B cell (primary cell): ENCODE measurements around the gene GBP4. TPM values are rescaled to one million over a fixed set of nuclear protein-coding genes. Genes with fewer than 3 reads are reported as not detected.

ENCODE experiments used
- ATAC-seq: fragments of 200-7000 bp; cut with Tn5 transposase; one replicate; pipeline ENCODE4 v1.10.0; 2021; ENCODE audit warnings: low read depth, mild to moderate bottlenecking, moderate number of reproducible peaks, moderate library complexity
- CTCF ChIA-PET: fragments of 350-600 bp; sonication (Branson Sonifier 250); formaldehyde crosslinking; loops from one replicate; lab custom pipeline; 2021; ENCODE audit warnings: antibody characterized with exemption, inconsistent platforms; lab: Charles Lee
- POLR2A ChIA-PET: fragments of 350-600 bp; sonication (Branson Sonifier 250); formaldehyde crosslinking; loops from one replicate; lab custom pipeline; 2021; ENCODE audit warnings: antibody characterized with exemption; lab: Charles Lee
- DNase-seq: peaks from one replicate; pipeline ENCODE4 v3.0.0; 2013
- H2AFZ ChIP-seq: 2 replicates; pipeline ENCODE4 v1.6.1; 2012; ENCODE audit warnings: mild to moderate bottlenecking, low read depth, low read length; ENCODE audit not compliant: insufficient read depth, poor library complexity, severe bottlenecking
- H3K27ac ChIP-seq, 2 donors: 1 replicate in 1 of 2; 2 replicates in 1 of 2; pipeline ENCODE4 v1.5.1; 2012 to 2013; ENCODE audit warnings: low read length in 2 of 2, mild to moderate bottlenecking in 2 of 2, moderate library complexity in 1 of 2
- H3K27me3 ChIP-seq, 4 experiments: fragments of 200-600 bp in 1 of 4; sonication (generic) in 1 of 4; replicated peaks in 1 of 4; 1 replicate in 2 of 4; 2 replicates in 2 of 4; pipeline versions ENCODE4 v1.6.1 to v1.7.0; 2013 to 2016; ENCODE audit warnings: low read length in 3 of 4, mild to moderate bottlenecking in 2 of 4, mixed read lengths in 1 of 4, moderate library complexity in 1 of 4; ENCODE audit not compliant: insufficient read depth in 4 of 4, control insufficient read depth in 3 of 4; ENCODE audit errors: control extremely low read depth in 1 of 4
- H3K36me3 ChIP-seq, 2 experiments: replicated peaks in 1 of 2; 1 replicate in 1 of 2; 2 replicates in 1 of 2; pipeline versions ENCODE4 v1.6.1 to v1.7.1; 2013; ENCODE audit warnings: low read length in 1 of 2; ENCODE audit not compliant: insufficient read depth in 2 of 2, control insufficient read depth in 1 of 2; ENCODE audit errors: control extremely low read depth in 1 of 2, extremely low read depth in 1 of 2
- H3K4me1 ChIP-seq, 2 donors: fragments of 200-600 bp in 1 of 2; sonication (generic) in 1 of 2; 1 replicate in 1 of 2; 2 replicates in 1 of 2; pipeline versions ENCODE4 v1.5.1 to v1.6.1; 2013 to 2017; ENCODE audit warnings: low read length in 2 of 2; ENCODE audit not compliant: control insufficient read depth in 2 of 2, insufficient read depth in 2 of 2
- H3K4me2 ChIP-seq: replicated peaks from 2 replicates; pipeline ENCODE3; 2012; ENCODE audit warnings: mild to moderate bottlenecking, low read depth, low read length; ENCODE audit not compliant: poor library complexity, severe bottlenecking
- H3K4me3 ChIP-seq, 5 experiments: fragments of 200-600 bp in 1 of 5; sonication (generic) in 1 of 5; 1 replicate in 3 of 5; 2 replicates in 2 of 5; pipeline versions ENCODE4 v1.5.1 to v1.7.0; 2011 to 2016; ENCODE audit warnings: low read length in 4 of 5, mild to moderate bottlenecking in 4 of 5, low read depth in 2 of 5, control low read depth in 1 of 5, moderate library complexity in 1 of 5; ENCODE audit not compliant: insufficient read depth in 1 of 5; ENCODE audit errors: control extremely low read depth in 1 of 5, extremely low read depth in 1 of 5
- H3K79me2 ChIP-seq: fragments of 200-600 bp; sonication (generic); one replicate; pipeline ENCODE4 v1.6.0; 2016; ENCODE audit warnings: low read length; ENCODE audit not compliant: control insufficient read depth, insufficient read depth
- H3K9ac ChIP-seq: fragments of 200-600 bp; sonication (generic); 2 replicates; pipeline ENCODE4 v1.6.1; 2017; ENCODE audit warnings: mild to moderate bottlenecking, low read length, moderate library complexity
- H3K9me3 ChIP-seq, 3 donors: one replicate each; pipeline versions ENCODE4 v1.6.1 to v1.7.1; 2013; ENCODE audit warnings: low read length in 2 of 3; ENCODE audit not compliant: control insufficient read depth in 2 of 3, insufficient read depth in 1 of 3; ENCODE audit errors: control extremely low read depth in 1 of 3
- H4K20me1 ChIP-seq: 2 replicates; pipeline ENCODE4 v1.6.0; 2012; ENCODE audit warnings: mild to moderate bottlenecking, low read length; ENCODE audit not compliant: insufficient read depth, control insufficient read depth, poor library complexity, severe bottlenecking
- H3K27ac Mint-ChIP-seq: one replicate; pipeline ENCODE4 v1.8.0; 2021; ENCODE audit warnings: mixed read lengths
- H3K27me3 Mint-ChIP-seq: one replicate; pipeline ENCODE4 v1.8.0; 2021; ENCODE audit warnings: mixed read lengths
- H3K4me1 Mint-ChIP-seq: one replicate; pipeline ENCODE4 v1.8.0; 2021; ENCODE audit warnings: mixed read lengths
- H3K4me3 Mint-ChIP-seq: one replicate; pipeline ENCODE4 v1.8.0; 2021; ENCODE audit warnings: mixed read lengths
- H3K9me3 Mint-ChIP-seq: one replicate; pipeline ENCODE4 v1.8.0; 2022; ENCODE audit warnings: mixed read lengths; ENCODE audit not compliant: insufficient read depth
- EZH2 ChIP-seq: IDR thresholded peaks from 2 replicates; pipeline ENCODE4 v1.6.1; 2012; ENCODE audit warnings: borderline replicate concordance, low read depth, mild to moderate bottlenecking, moderate library complexity, low read length; ENCODE audit not compliant: insufficient read depth, poor library complexity, severe bottlenecking
- WGBS: methylation state at CpG from one replicate; pipeline ENCODE4 v1.1.5; 2013; ENCODE audit warnings: missing lambda C conversion rate; ENCODE audit not compliant: insufficient coverage; 5-methylcytosine and 5-hydroxymethylcytosine counted together
- intact Hi-C: fragments of 100-400 bp; cut with micrococcal nuclease; formaldehyde crosslinking; loops from one replicate; pipeline ENCODE4 v1.10.0; 2022
- polyA plus RNA-seq: library from polyadenylated mRNA; depleted of rRNA; stranded (reverse); fragments of >200 nt; gene quantifications from 2 replicates; pipeline ENCODE4 v1.2.3, GENCODE V29; 2012
- total RNA-seq, 2 donors: library from RNA; stranded (reverse); fragments of 120-200 nt in 1 of 2; gene quantifications; 1 replicate in 1 of 2; 2 replicates in 1 of 2; pipeline versions ENCODE4 v1.2.3 to v1.2.4, GENCODE V29; 2013 to 2022
- TF ChIP-seq, protein P1 (sequence below): fragments of 200-600 bp; IDR thresholded peaks from one replicate; pipeline ENCODE4 v1.8.0; 2022; ENCODE audit warnings: antibody characterized with exemption, mild to moderate bottlenecking

GBP4 gene
- total and polyA plus RNA-seq, 2 donors (not counting 1 experiment from before 2014, with no cell fraction given): 12.4 to 43.9 TPM

DNA sequence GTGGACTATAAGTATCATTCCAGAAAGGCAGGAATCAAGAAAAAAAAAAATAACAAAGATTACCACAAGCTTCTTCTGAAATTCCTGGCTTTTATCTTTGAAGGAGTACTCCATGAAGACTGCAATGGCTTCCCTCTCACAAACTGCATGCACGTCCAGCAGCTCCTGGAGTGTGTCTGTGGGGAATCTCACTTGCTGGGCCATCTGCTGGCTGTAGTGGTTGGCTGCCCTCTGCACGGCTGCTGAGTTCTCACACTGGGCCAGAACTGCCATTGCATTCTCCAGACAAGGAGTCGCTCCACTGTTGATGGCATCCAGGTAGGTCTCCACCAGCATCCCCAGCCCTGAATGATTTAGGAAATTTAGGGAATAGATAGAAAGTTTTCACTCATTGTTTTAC is 49.5 kb downstream of the GBP4 start:
- WGBS: 88% methylated on average over 2 of the region's 3 CpGs
- no peak overlapping the region for H3K4me3 Mint-ChIP-seq
- H3K79me2 ChIP-seq: no peaks in the 10 kb centered on the region
- H3K4me1 ChIP-seq: no peaks in the 10 kb centered on the region
- ATAC-seq (no peak), DNase-seq (no peak)
- no peaks in the 10 kb centered on the region for H4K20me1 ChIP-seq
- H3K27ac Mint-ChIP-seq: no peak overlapping the region
- H3K27me3 Mint-ChIP-seq: peaks cover 23% of the 10 kb centered on the region
- no peak overlapping the region for H3K27ac ChIP-seq
- no peaks in the 10 kb centered on the region for H3K9me3 Mint-ChIP-seq
- no peak overlapping the region for H2AFZ ChIP-seq
- H3K4me1 Mint-ChIP-seq: no peaks in the 10 kb centered on the region
- intact Hi-C loops: no loop called here
- H3K36me3 ChIP-seq: no peaks in the 10 kb centered on the region
- no peak overlapping the region for H3K9ac ChIP-seq
- TF ChIP-seq EZH2: no peak
- TF ChIP-seq, protein P1, sequence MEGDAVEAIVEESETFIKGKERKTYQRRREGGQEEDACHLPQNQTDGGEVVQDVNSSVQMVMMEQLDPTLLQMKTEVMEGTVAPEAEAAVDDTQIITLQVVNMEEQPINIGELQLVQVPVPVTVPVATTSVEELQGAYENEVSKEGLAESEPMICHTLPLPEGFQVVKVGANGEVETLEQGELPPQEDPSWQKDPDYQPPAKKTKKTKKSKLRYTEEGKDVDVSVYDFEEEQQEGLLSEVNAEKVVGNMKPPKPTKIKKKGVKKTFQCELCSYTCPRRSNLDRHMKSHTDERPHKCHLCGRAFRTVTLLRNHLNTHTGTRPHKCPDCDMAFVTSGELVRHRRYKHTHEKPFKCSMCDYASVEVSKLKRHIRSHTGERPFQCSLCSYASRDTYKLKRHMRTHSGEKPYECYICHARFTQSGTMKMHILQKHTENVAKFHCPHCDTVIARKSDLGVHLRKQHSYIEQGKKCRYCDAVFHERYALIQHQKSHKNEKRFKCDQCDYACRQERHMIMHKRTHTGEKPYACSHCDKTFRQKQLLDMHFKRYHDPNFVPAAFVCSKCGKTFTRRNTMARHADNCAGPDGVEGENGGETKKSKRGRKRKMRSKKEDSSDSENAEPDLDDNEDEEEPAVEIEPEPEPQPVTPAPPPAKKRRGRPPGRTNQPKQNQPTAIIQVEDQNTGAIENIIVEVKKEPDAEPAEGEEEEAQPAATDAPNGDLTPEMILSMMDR: no peak
- no peak overlapping the region for H3K4me2 ChIP-seq
- no peaks in the 10 kb centered on the region for H3K9me3 ChIP-seq
- no peak overlapping the region for H3K4me3 ChIP-seq
- no peaks in the 10 kb centered on the region for H3K27me3 ChIP-seq
- CTCF ChIA-PET: no interaction called here
- POLR2A ChIA-PET: no interaction called here

DNA sequence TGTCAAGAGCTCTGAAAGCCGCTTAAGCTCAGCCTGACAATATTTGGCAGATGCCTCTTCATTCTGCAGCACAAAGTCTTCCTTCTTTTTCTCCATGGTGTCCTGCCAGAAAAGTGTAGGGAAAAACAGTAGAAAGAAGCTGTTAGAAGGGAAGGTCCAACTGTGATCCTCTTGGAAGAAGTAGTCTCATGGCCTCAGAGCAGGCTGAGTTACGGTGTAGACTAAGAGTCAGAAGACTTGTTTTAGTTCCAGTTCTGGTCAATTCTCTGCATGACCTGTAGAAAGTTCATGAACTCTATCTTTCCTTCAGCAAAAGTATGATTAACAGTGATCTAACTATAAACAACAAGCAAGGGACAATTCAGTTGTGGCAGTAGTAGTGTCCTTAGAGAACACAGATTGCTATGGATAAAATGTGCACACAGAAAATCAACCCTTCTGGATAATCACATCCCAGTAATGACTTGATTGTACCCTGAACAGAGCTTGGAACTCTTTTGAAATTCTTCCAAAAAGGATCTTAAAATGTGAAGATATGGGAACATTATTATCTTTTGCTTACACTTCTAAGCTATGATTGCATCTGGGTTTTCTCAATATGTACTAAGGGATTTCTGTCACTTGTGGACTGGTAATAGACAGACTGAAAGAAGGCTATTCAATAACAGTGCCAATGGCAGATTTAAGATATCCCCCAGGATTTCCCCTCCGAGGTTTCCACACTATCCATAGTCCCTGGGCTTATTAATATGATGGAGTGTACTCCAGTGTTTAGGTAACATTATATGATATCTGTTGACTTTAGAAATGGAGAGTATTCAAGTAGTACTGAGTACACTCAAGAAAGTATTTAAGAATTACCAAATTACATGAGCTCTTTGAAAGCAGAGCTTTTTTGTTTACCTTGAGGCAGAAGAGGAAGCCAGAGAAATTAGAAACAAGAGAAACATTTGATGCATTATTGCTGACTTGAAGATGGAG is 50.8 kb downstream of the GBP4 start:
- no peak overlapping the region for H2AFZ ChIP-seq
- H3K4me1 Mint-ChIP-seq: no peaks in the 10 kb centered on the region
- H3K4me2 ChIP-seq: no peak overlapping the region
- H3K27me3 ChIP-seq: no peaks in the 10 kb centered on the region
- CTCF ChIA-PET: no interaction called here
- H4K20me1 ChIP-seq: no peaks in the 10 kb centered on the region
- DNase-seq: no peak
- no peak for ATAC-seq
- TF ChIP-seq EZH2: no peak
- TF ChIP-seq, protein P1: no peak
- peaks cover 23% of the 10 kb centered on the region for H3K27me3 Mint-ChIP-seq
- H3K27ac ChIP-seq: no peak overlapping the region
- POLR2A ChIA-PET: no interaction called here
- H3K36me3 ChIP-seq: no peaks in the 10 kb centered on the region
- H3K27ac Mint-ChIP-seq: no peak overlapping the region
- no peaks in the 10 kb centered on the region for H3K9me3 ChIP-seq
- H3K9ac ChIP-seq: no peak overlapping the region
- intact Hi-C loops: no loop called here
- H3K4me3 ChIP-seq: no peak overlapping the region
- no peaks in the 10 kb centered on the region for H3K4me1 ChIP-seq
- H3K9me3 Mint-ChIP-seq: no peaks in the 10 kb centered on the region
- 100% methylated on average over 1 of the region's 3 CpGs for WGBS
- no peaks in the 10 kb centered on the region for H3K79me2 ChIP-seq
- H3K4me3 Mint-ChIP-seq: no peak overlapping the region
